Activated CD8-positive, alpha-beta memory T cell treated with anti-CD3 and anti-CD28 coated beads, Interleukin-2, amount 10 ng/mL, durations not matched to agents 7 days and 5 days (primary cell): Measurements from ENCODE around the gene GOT1. TPM values are rescaled to one million over a fixed set of nuclear protein-coding genes. Genes with fewer than 3 reads are reported as not detected.

Experiments used
- ATAC-seq: fragments of 150-1000 bp; cut with Tn5 transposase; one replicate; pipeline ENCODE4 v1.10.0; 2021; ENCODE audit warnings: moderate library complexity
- CTCF ChIA-PET: fragments of 350-600 bp; sonication (Branson Sonifier 250); formaldehyde crosslinking; loops from one replicate; lab custom pipeline; 2021; ENCODE audit warnings: antibody characterized with exemption; lab: Charles Lee
- DNase-seq: peaks from one replicate; pipeline ENCODE4 v3.0.0-alpha.2; 2020
- H3K27ac Mint-ChIP-seq: one replicate; pipeline ENCODE4 v1.8.0; 2021; ENCODE audit warnings: mild to moderate bottlenecking, mixed read lengths
- H3K27me3 Mint-ChIP-seq: one replicate; pipeline ENCODE4 v1.8.0; 2021; ENCODE audit warnings: mixed read lengths
- H3K36me3 Mint-ChIP-seq: one replicate; pipeline ENCODE4 v1.8.0; 2021; ENCODE audit warnings: mild to moderate bottlenecking, mixed read lengths
- H3K4me1 Mint-ChIP-seq: one replicate; pipeline ENCODE4 v1.8.0; 2021; ENCODE audit warnings: mixed read lengths
- H3K4me3 Mint-ChIP-seq: one replicate; pipeline ENCODE4 v1.8.0; 2021; ENCODE audit warnings: mild to moderate bottlenecking, moderate library complexity, mixed read lengths
- H3K9me3 Mint-ChIP-seq: one replicate; pipeline ENCODE4 v1.8.0; 2022; ENCODE audit warnings: low read depth, mixed read lengths
- total RNA-seq, 2 experiments: library from RNA; stranded (reverse); gene quantifications; one replicate each; pipeline ENCODE4 v1.2.3, GENCODE V29; 2021

The GOT1 gene
- total RNA-seq, 2 experiments from 2014 or later: 33.2 to 36.5 TPM

DNA sequence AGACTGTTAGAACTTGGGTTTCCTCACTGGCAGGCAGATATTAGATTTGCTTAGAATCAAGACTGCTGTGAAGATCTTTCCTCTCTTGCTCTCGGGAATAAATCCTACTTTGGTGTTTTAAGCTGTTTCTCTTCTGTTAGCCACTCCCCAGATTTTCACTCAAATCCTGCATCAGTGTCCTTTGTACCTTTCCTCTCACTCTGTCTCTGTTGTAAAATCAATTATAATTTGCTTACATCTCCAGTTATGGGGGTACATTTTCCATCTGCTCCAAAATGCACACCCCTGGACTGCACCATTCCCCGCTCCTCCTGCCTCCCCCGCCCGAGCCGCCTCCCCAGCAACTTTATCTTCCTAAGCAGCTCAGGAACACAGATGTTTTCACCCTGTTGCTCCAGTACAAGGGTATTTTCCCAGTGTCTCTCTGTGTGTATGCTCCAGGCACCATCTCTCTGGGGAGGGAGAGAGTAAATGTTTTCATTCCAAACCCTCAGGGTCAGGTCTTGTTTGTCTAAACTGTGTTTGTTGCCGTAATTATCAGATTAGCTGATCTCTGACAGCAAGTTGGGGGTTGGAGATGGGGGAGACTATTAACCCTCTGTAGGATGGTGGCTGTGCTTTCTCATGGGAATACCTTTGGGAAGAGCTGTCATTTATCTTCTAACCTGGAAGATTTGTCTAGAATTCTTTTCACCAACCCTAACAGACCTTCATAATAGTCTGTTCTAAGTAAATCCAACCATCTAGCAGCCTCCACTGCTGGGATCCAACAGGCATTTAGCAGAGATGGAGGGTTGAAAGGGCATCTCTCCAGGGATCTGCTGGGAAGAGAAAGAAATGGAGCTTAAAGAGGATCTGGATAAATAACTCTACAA is 20.4 kb upstream of the GOT1 start:
- no peaks in the 10 kb centered on the region for H3K4me1 Mint-ChIP-seq
- no peak for ATAC-seq
- no peaks in the 10 kb centered on the region for H3K36me3 Mint-ChIP-seq
- H3K9me3 Mint-ChIP-seq: no peaks in the 10 kb centered on the region
- no peak overlapping the region for H3K27ac Mint-ChIP-seq
- CTCF ChIA-PET: interaction anchor here (1.1 kb wide), 1 partner anchor 164 kb away, joined by 3 read pairs; no protein-coding TSS in a partner anchor
- H3K27me3 Mint-ChIP-seq: peaks cover 55% of the 10 kb centered on the region
- DNase-seq: no peak
- no peak overlapping the region for H3K4me3 Mint-ChIP-seq

- Mint-ChIP-seq H3K36me3 (no peaks in the 10 kb centered on the region), H3K9me3 (no peaks in the 10 kb centered on the region), H3K27ac (no peak overlapping the region), H3K27me3 (peaks cover 53% of the 10 kb centered on the region), H3K4me1 (no peaks in the 10 kb centered on the region), H3K4me3 (no peak overlapping the region)
- DNase-seq (no peak), ATAC-seq (no peak)
- CTCF ChIA-PET: interaction anchor here (1.1 kb wide), 1 partner anchor 165 kb away, joined by 3 read pairs; no protein-coding TSS in a partner anchor
These were observed 19.7 kb upstream of the GOT1 start for GRCh38 chr10:99450156-99450555.

DNA sequence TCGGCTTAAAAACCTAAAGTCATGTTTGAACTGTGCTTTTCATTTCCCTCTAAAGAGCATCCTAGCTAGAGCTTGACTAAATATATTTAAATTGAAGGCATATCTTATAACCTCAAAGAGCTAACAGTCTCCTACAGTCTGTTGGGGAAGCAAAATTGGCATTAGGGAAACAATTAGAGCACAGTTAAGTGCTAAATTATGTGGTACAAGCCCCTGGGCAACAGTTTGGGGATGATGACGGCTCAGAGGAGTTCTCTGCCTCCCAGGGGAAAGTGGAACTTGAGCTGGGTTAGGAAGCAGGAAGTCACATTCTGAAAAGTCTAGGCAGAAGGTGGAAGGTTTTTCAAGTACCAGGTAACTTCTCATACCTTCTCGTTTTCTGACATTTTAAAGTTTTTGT is 18.6 kb upstream of the GOT1 start:
- H3K4me3 Mint-ChIP-seq: no peak overlapping the region
- H3K9me3 Mint-ChIP-seq: no peaks in the 10 kb centered on the region
- H3K4me1 Mint-ChIP-seq: no peaks in the 10 kb centered on the region
- no peak overlapping the region for H3K27ac Mint-ChIP-seq
- H3K27me3 Mint-ChIP-seq: peaks cover 49% of the 10 kb centered on the region
- H3K36me3 Mint-ChIP-seq: no peaks in the 10 kb centered on the region
- DNase-seq (no peak), ATAC-seq (no peak)
- CTCF ChIA-PET: interaction anchor here (1.0 kb wide), 1 partner anchor 13 kb away, joined by 3 read pairs; no protein-coding TSS in a partner anchor

GRCh38 chr10:99444383-99445045 is 14.1 kb upstream of the GOT1 start:
- no peak overlapping the region for H3K4me3 Mint-ChIP-seq

DNA sequence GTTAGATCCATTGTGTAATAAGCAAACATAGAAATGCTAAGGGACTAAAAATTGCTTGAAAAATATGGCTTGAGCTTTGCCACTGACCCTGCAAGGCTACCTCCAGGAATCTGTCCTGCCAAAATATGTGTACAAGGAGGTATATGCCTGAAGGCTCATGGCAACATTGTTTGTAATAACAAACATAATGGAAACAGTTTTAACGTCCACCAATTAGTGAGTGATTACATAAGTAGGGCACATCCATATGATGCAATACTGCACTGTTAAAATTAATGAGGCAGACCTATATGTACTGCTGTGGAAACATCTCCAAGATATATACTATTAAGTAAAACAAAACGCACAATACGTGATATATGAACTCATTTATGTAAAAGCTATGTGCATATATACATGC is 13.1 kb upstream of the GOT1 start:
- Mint-ChIP-seq H3K27ac (no peak overlapping the region), H3K4me3 (no peak overlapping the region), H3K4me1 (no peaks in the 10 kb centered on the region), H3K27me3 (peaks cover 13% of the 10 kb centered on the region), H3K9me3 (no peaks in the 10 kb centered on the region), H3K36me3 (no peaks in the 10 kb centered on the region)
- CTCF ChIA-PET: interaction anchor here (1.0 kb wide), 1 partner anchor 12 kb away, joined by 6 read pairs; no protein-coding TSS in a partner anchor
- ATAC-seq (no peak), DNase-seq (no peak)

More at GRCh38 chr10:99444383-99445045, 14.1 kb upstream of the GOT1 start:
- Mint-ChIP-seq H3K27ac (no peak overlapping the region), H3K36me3 (no peaks in the 10 kb centered on the region), H3K4me1 (no peaks in the 10 kb centered on the region), H3K9me3 (no peaks in the 10 kb centered on the region), H3K27me3 (peaks cover 20% of the 10 kb centered on the region)
- no peak for DNase-seq
- CTCF ChIA-PET: interaction anchor here (1.0 to 1.6 kb wide), 2 partner anchors 9 to 13 kb away, joined by 6 to 8 read pairs; no protein-coding TSS in a partner anchor
- no peak for ATAC-seq

DNA sequence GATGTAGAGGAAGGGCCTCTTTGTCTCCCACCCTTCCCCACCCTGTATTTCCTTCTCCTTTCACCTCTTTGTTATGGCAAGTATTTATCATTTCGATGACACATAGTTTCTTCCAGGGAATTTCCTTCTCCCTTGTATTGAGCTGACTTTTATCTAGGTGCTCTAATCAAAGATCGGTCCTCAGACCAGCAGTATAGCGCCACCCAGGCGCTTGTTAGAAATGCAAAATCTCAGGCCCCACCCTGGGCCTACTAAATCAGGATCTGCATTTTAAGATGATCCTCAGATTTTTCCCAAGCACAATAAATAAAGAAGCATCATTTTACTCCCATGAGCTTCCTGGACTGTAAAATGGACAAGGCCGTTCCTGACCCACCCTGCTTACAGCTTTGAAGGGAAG is 12.0 kb upstream of the GOT1 start:
- no peaks in the 10 kb centered on the region for H3K36me3 Mint-ChIP-seq
- H3K9me3 Mint-ChIP-seq: no peaks in the 10 kb centered on the region
- H3K27me3 Mint-ChIP-seq: peaks cover 12% of the 10 kb centered on the region
- DNase-seq (no peak), ATAC-seq (no peak)
- no peaks in the 10 kb centered on the region for H3K4me1 Mint-ChIP-seq
- no peak overlapping the region for H3K4me3 Mint-ChIP-seq
- CTCF ChIA-PET: no interaction called here
- no peak overlapping the region for H3K27ac Mint-ChIP-seq

- H3K27ac Mint-ChIP-seq: no peak overlapping the region
- peaks cover 3% of the 10 kb centered on the region for H3K36me3 Mint-ChIP-seq
- DNase-seq: no peak
- H3K27me3 Mint-ChIP-seq: no peaks in the 10 kb centered on the region
- H3K4me1 Mint-ChIP-seq: peaks cover 3% of the 10 kb centered on the region
- H3K9me3 Mint-ChIP-seq: no peaks in the 10 kb centered on the region
- CTCF ChIA-PET: interaction anchor here (0.8 to 7.3 kb wide), 2 partner anchors 8 to 175 kb away, joined by 4 to 71 read pairs; partner anchors contain the start of gene GOT1
- H3K4me3 Mint-ChIP-seq: no peak overlapping the region
- ATAC-seq: no peak
These were observed 8.5 kb upstream of the GOT1 start for GRCh38 chr10:99438890-99439289.

DNA sequence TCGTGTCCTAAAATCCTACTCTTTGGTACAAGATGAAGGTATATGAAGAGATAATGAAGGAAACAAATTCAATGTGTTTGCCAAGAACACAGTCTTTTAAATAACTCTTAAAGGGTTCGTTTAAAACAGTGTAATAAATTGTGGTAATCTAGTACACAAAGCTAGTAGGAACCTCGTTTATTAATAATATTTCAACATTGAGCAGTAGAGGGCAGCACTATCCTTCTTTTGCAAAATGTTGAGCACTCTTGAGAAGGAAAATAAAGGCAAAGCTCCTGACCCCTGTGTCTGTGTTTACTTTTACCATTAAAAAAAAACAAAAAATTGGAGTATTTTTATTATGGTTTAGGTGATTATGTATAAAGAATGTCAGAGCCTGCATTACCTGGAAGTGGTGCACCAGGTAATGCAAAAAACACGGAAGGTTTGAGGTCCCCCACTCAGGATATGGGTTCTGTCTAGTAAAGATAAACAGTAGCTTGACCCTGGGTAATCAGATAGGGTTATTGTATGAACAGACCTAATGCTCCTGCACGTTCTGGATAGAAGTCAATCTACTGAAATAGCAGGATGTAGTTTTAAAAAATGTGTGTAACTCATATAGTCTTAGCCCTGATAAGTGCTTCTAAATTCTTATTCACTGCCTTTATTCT is 5.7 kb upstream of the GOT1 start:
- Mint-ChIP-seq H3K4me3 (no peak overlapping the region), H3K9me3 (no peaks in the 10 kb centered on the region), H3K27me3 (no peaks in the 10 kb centered on the region), H3K4me1 (peaks cover 13% of the 10 kb centered on the region), H3K27ac (no peak overlapping the region), H3K36me3 (peaks cover 3% of the 10 kb centered on the region)
- ATAC-seq (no peak), DNase-seq (no peak)
- CTCF ChIA-PET: interaction anchor here (0.7 to 7.3 kb wide), 21 partner anchors 9 to 285 kb away, joined by 3 to 71 read pairs (median 4); no protein-coding TSS in a partner anchor

DNA sequence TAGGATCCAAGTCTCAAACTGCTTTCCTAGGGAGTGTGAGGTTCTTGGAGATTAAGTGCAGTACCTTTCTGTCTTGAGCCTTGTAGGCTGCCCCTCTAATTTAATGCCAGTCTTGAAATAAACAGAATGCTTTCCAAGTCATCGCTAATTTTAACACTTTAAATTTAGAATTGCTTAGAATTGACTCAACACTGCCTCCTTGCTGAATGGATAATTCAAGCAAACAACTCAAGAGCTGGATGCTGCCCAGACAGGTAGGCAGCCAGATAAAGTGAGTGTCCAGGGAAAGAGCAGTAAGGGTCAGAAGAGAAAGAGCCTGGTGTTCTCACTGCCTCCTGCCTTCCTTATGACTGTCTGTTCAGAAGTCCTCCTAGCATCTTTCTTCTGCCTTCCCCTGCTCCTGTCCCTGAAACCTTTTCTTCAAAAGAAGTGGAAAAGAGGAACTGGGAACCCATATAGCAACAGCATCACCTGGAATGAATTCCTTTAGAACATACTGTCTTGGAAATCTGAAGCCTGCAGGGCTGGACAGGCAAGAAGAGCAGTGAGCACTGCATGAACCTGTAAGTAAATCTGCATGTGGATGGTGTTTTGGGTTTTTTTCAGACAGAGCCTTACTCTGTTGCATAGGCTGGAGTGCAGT is 3.1 kb upstream of the GOT1 start:
- peaks cover 3% of the 10 kb centered on the region for H3K36me3 Mint-ChIP-seq
- no peaks in the 10 kb centered on the region for H3K9me3 Mint-ChIP-seq
- no peak overlapping the region for H3K27ac Mint-ChIP-seq
- H3K4me1 Mint-ChIP-seq: peaks cover 25% of the 10 kb centered on the region
- no peaks in the 10 kb centered on the region for H3K27me3 Mint-ChIP-seq
- ATAC-seq (no peak), DNase-seq (no peak)
- CTCF ChIA-PET: interaction anchor here (3.8 to 7.3 kb wide), 2 partner anchors 42 to 181 kb away, joined by 18 to 71 read pairs; no protein-coding TSS in a partner anchor
- H3K4me3 Mint-ChIP-seq: no peak overlapping the region

GRCh38 chr10:99432881-99433280 is 2.5 kb upstream of the GOT1 start:
- H3K9me3 Mint-ChIP-seq: no peaks in the 10 kb centered on the region
- DNase-seq (no peak), ATAC-seq (no peak)
- CTCF ChIA-PET: interaction anchor here (7.3 kb wide), 1 partner anchor 181 kb away, joined by 71 read pairs; no protein-coding TSS in a partner anchor
- peaks cover 25% of the 10 kb centered on the region for H3K4me1 Mint-ChIP-seq
- no peaks in the 10 kb centered on the region for H3K27me3 Mint-ChIP-seq
- peaks cover 3% of the 10 kb centered on the region for H3K36me3 Mint-ChIP-seq
- no peak overlapping the region for H3K27ac Mint-ChIP-seq
- no peak overlapping the region for H3K4me3 Mint-ChIP-seq

GRCh38 chr10:99432047-99432446 is 1.6 kb upstream of the GOT1 start:
- DNase-seq (no peak), ATAC-seq (no peak)
- Mint-ChIP-seq H3K9me3 (no peaks in the 10 kb centered on the region), H3K4me3 (peak overlapping the region; percentile 65), H3K27ac (no peak overlapping the region), H3K27me3 (no peaks in the 10 kb centered on the region), H3K4me1 (peaks cover 27% of the 10 kb centered on the region), H3K36me3 (peaks cover 4% of the 10 kb centered on the region)
- CTCF ChIA-PET: interaction anchor here (0.7 to 0.9 kb wide), 2 partner anchors 128 to 232 kb away, joined by 3 read pairs; no protein-coding TSS in a partner anchor

DNA sequence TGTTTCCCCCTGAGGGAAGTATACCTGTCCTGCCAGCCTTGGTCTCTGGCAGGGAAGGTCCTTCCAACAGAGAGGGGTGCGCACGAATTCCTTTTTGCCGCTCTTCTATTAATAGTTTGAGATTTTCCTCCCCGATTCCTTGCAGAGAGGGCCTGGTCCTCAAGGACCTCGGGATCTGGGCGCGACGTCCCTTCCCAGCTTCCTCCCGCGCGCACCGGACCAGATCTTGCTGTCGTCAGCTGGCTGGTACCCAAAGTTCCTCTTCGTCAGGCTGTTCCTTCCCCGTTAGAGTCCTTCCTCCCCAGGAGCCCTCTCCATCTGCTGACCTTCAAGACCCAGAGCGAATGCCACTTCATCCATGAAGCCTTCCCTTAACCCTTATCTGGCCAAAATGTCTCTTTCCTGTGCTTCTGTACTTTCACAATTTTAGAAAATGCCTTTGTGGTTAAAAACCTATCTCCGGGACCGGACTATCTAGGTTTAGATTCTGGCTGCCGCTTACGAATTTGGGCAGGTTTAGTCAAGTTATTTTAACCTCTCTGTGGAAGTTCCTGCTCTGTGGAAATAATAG is 851 bp upstream of the GOT1 start:
- CTCF ChIA-PET: interaction anchor here (1.2 to 2.2 kb wide), 5 partner anchors 8 to 189 kb away, joined by 3 to 10 read pairs (median 5); partner anchors contain the start of gene SLC25A28
- Mint-ChIP-seq H3K36me3 (peaks cover 4% of the 10 kb centered on the region), H3K27ac (peak overlapping the region; percentile 89), H3K4me3 (peak overlapping the region; percentile 87), H3K4me1 (peaks cover 27% of the 10 kb centered on the region), H3K27me3 (no peaks in the 10 kb centered on the region), H3K9me3 (no peaks in the 10 kb centered on the region)
- DNase-seq (no peak), ATAC-seq (no peak)
